Muscle of leg (tissue), 11 donors: ENCODE measurements around the gene LEO1. TPM values are rescaled to one million over a fixed set of nuclear protein-coding genes. Genes with fewer than 3 reads are reported as not detected.
A peak's percentile ranks its signal among the peaks of the same experiment; 100 is the strongest.

ENCODE experiments used
- DNase-seq: peaks from one replicate; pipeline ENCODE4 v3.0.0; 2013
- H3K27ac ChIP-seq: one replicate; pipeline ENCODE4 v1.5.1; 2013; ENCODE audit warnings: mild to moderate bottlenecking, low read length, control low read depth
- H3K27me3 ChIP-seq: one replicate; pipeline ENCODE4 v1.6.1; 2013; ENCODE audit warnings: low read length; ENCODE audit not compliant: control insufficient read depth, insufficient read depth
- H3K36me3 ChIP-seq: one replicate; pipeline ENCODE4 v1.6.1; 2013; ENCODE audit warnings: low read length; ENCODE audit not compliant: control insufficient read depth, insufficient read depth
- H3K4me1 ChIP-seq: one replicate; pipeline ENCODE4 v1.6.1; 2013; ENCODE audit warnings: low read length; ENCODE audit not compliant: control insufficient read depth, insufficient read depth
- H3K4me3 ChIP-seq: one replicate; pipeline ENCODE4 v1.5.1; 2013; ENCODE audit warnings: low read length, control low read depth
- H3K9me3 ChIP-seq: replicated peaks from 2 replicates; pipeline ENCODE4 v1.6.1; 2013; ENCODE audit warnings: low read depth, low read length; ENCODE audit not compliant: control insufficient read depth
- WGBS: methylation state at CpG from one replicate; pipeline ENCODE4 v1.1.5; 2013; ENCODE audit warnings: missing lambda C conversion rate; ENCODE audit not compliant: insufficient coverage; 5-methylcytosine and 5-hydroxymethylcytosine counted together
- polyA plus RNA-seq, 8 donors: library from polyadenylated mRNA; unstranded; fragments of 120-200 nt; gene quantifications; one replicate each; pipeline versions ENCODE4 v1.2.1 to v1.2.3, GENCODE V29; 2013; ENCODE audit warnings: inconsistent platforms in 1 of 8, low replicate concordance in 1 of 8; ENCODE audit not compliant: insufficient read length in 8 of 8, insufficient read depth in 1 of 8
- total RNA-seq: library from RNA; stranded (reverse); fragments of 120-200 nt; gene quantifications from one replicate; pipeline ENCODE4 v1.2.4, GENCODE V29; 2013

The LEO1 gene
- total and polyA plus RNA-seq, 9 donors = 17.3 to 27.8 (median 21.9) TPM

DNA sequence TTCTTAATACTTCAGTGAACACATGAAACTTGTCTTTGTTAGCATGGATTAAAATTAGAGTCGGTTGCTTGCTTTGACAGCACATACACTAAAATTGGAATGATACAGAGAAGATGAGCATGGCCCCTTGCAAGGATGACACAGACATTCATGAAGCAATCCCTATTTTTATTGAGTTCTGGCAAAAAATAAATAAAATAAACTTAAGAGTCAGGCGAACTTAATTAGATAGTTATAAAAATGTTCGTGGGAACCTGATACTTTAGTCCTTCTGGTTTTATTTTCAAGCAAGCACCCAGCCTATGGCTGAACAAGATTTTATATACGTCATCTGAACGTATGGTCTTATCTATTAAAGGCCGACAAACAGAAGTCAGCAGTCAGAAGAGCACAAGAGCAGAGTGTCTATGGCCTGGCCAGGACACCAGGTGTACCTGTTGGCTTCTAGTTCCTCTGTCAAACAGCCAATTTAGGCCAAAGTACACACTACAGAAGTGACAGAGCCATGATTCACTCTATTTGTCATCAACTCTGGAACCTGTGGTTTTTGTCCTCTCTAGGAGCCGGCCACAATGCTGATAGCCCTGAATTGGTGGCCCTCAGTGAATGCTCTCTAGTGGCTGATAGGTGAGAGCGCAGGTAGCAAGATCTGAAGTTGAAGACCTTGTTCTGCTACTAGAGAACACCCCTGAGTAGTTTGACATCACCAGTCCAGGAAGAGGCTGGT lies 64.3 kb downstream of the LEO1 start:
- WGBS = 69% methylated on average over 5 of the region's 8 CpGs
- no peaks in the 10 kb centered on the region for H3K27me3 ChIP-seq
- DNase-seq = no peak
- no peaks in the 10 kb centered on the region for H3K9me3 ChIP-seq
- H3K27ac ChIP-seq = no peak overlapping the region
- H3K4me3 ChIP-seq = no peak overlapping the region
- H3K4me1 ChIP-seq = no peaks in the 10 kb centered on the region
- peaks cover 9% of the 10 kb centered on the region for H3K36me3 ChIP-seq

GRCh38 chr15:51904931-51905330 lies 66.6 kb downstream of the LEO1 start:
- Histone ChIP-seq H3K36me3 (peaks cover 14% of the 10 kb centered on the region), H3K4me3 (no peak overlapping the region), H3K4me1 (no peaks in the 10 kb centered on the region), H3K27me3 (no peaks in the 10 kb centered on the region), H3K27ac (no peak overlapping the region), H3K9me3 (no peaks in the 10 kb centered on the region)
- DNase-seq = no peak
- 100% methylated on average over 2 of the region's 4 CpGs for WGBS

DNA sequence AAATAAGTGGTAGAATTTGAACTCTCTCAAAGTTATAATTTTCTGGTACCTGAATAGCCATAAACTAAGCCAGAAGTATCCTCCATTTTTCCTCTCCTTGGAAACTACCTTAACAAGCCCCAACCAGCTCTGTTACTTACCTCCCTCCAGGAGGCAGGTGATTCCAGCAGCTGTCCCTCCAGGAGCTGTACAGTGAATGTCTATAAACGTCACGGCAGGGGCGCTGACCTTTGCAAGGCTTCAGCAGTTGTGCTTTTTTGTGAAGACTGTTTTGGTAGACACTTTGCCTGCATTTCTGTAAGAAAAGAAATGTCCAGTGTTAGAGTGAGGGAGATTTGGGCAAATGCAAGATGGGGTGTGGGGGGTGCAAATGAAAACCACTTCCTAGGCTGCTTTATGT lies 67.2 kb downstream of the LEO1 start:
- Histone ChIP-seq H3K9me3 (no peaks in the 10 kb centered on the region), H3K36me3 (peaks cover 14% of the 10 kb centered on the region), H3K4me3 (no peak overlapping the region), H3K27me3 (no peaks in the 10 kb centered on the region), H3K27ac (no peak overlapping the region), H3K4me1 (no peaks in the 10 kb centered on the region)
- no peak for DNase-seq
- 72% methylated on average over 3 of the region's 3 CpGs for WGBS

- no peak overlapping the region for H3K27ac ChIP-seq
- peaks cover 2% of the 10 kb centered on the region for H3K4me1 ChIP-seq
- WGBS = no CpG with 5 or more reads among the region's 2 CpGs
- no peak overlapping the region for H3K4me3 ChIP-seq
- DNase-seq = no peak
- no peaks in the 10 kb centered on the region for H3K27me3 ChIP-seq
- peaks cover 6% of the 10 kb centered on the region for H3K36me3 ChIP-seq
- no peaks in the 10 kb centered on the region for H3K9me3 ChIP-seq
These were observed 82.1 kb downstream of the LEO1 start for GRCh38 chr15:51889486-51889885.

DNA sequence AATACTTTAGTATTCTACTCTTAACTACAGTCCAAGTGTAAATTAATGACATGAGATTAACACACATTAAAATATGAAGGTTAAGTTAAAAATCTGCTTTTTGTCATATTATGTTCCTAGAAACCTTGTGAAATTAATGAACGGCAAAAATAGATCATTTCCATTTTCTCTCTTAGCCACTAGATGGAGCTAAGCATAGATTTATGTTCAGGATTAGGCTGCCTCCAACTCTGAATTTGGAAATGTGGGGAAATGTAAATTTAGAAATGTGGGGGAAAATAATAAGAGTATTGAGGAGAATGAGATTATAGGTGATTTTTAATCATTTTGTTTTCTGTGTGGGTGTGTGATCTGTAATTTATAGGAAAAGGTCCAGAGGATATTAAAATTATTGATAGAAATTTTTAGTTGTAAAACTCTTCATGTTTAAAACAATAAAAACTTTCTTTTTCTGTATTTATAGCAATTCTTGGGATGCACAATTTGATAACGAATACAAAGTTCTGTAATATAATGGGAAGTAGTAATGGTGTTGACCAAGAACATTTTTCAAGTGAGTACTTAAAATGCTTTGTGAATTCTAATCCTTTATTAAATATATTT lies 82.9 kb downstream of the LEO1 start:
- DNase-seq = peak; percentile 29

More for the DNA sequence above, 82.9 kb downstream of the LEO1 start:
- Histone ChIP-seq H3K36me3 (peaks cover 2% of the 10 kb centered on the region), H3K9me3 (no peaks in the 10 kb centered on the region), H3K27me3 (no peaks in the 10 kb centered on the region), H3K4me3 (no peak overlapping the region), H3K27ac (no peak overlapping the region), H3K4me1 (peaks cover 2% of the 10 kb centered on the region)
- whole genome bisulfite sequencing = no CpG with 5 or more reads among the region's 2 CpGs

Other genes starting within 250 kb of the LEO1 start
- gene LYSMD2, start 234.1 kb downstream of the LEO1 start, total RNA-seq = 6.5 TPM
- 1 to 10 TPM; 5.9 to 8.1 (median 6.8) TPM for gene LYSMD2, start 234.1 kb downstream of the LEO1 start, polyA plus RNA-seq
- 7.8 TPM for gene TMOD2, start 220.2 kb downstream of the LEO1 start, total RNA-seq
- 10 to 100 TPM in 1 of 8 donors, 1 to 10 TPM in 7; 5.3 to 14.0 (median 6.2) TPM for gene TMOD2, start 220.2 kb downstream of the LEO1 start, polyA plus RNA-seq
- 20.8 TPM for gene TMOD3, start 142.1 kb downstream of the LEO1 start, total RNA-seq
- gene TMOD3, start 142.1 kb downstream of the LEO1 start, polyA plus RNA-seq = 10 to 100 TPM; 14.3 to 27.9 (median 17.5) TPM
- 23.5 TPM for gene MAPK6, start 47.4 kb upstream of the LEO1 start, total RNA-seq
- gene MAPK6, start 47.4 kb upstream of the LEO1 start, polyA plus RNA-seq = 10 to 100 TPM; 19.1 to 28.2 (median 25.6) TPM
- not detected for gene BCL2L10, start 141.0 kb upstream of the LEO1 start, total RNA-seq
- gene BCL2L10, start 141.0 kb upstream of the LEO1 start, polyA plus RNA-seq = under 1 TPM in 4 of 8 donors, not detected in 4; 0.11 to 0.25 (median 0.18) TPM
- 8.9 TPM for gene GNB5, start 219.6 kb upstream of the LEO1 start, total RNA-seq
- gene GNB5, start 219.6 kb upstream of the LEO1 start, polyA plus RNA-seq = 1 to 10 TPM; 4.7 to 9.8 (median 7.8) TPM